Measurements from ENCODE around the gene ADAD2.

The ADAD2 gene

DNA sequence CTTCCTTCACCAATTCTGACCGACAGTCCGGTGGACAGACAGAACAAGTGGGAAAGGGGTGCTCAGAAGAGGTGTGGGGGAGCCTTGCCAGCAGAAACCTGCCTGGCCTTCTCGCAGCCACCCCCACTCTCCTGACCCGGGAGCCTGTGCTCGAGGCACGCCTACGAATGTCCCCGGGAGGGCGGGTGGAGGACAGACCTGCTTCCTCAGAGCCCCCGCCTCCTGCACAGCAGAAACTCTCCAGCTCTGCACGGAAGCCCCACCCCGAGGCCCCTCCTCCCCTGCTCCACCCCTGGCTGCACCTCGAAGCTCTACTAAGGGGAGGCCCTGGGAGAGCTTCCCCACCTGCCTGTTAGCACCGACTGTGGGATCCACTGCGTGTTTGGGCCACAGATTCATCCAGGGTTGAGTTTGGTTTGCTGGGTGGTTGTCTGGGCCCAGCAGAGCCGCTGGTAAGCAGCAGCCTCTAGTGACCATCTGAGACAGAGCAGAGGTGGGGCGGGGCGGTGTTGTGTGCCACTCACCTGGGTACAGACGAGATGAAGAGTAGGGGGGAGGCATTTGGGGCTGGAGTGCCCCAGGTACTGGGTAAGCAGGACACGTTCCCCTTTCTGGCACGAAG is 10.3 kb upstream of the ADAD2 start:
- no peaks in the 10 kb centered on the region for H3K36me3 ChIP-seq (ENCODE audit: insufficient read depth)
- H3K4me2 ChIP-seq: no peak overlapping the region
- H3K27ac ChIP-seq: no peak overlapping the region
- no peak overlapping the region for H3K4me3 ChIP-seq (IDR thresholded peaks at IDR 0.05; ENCODE audit: insufficient read depth, low read depth, low read length)
- no peak overlapping the region for H3K9ac ChIP-seq
- peaks cover 8% of the 10 kb centered on the region; the same call in 1 of the 2 replicates for H3K79me2 ChIP-seq (ENCODE audit: insufficient read depth, low read depth)
- TF ChIP-seq, protein P1, sequence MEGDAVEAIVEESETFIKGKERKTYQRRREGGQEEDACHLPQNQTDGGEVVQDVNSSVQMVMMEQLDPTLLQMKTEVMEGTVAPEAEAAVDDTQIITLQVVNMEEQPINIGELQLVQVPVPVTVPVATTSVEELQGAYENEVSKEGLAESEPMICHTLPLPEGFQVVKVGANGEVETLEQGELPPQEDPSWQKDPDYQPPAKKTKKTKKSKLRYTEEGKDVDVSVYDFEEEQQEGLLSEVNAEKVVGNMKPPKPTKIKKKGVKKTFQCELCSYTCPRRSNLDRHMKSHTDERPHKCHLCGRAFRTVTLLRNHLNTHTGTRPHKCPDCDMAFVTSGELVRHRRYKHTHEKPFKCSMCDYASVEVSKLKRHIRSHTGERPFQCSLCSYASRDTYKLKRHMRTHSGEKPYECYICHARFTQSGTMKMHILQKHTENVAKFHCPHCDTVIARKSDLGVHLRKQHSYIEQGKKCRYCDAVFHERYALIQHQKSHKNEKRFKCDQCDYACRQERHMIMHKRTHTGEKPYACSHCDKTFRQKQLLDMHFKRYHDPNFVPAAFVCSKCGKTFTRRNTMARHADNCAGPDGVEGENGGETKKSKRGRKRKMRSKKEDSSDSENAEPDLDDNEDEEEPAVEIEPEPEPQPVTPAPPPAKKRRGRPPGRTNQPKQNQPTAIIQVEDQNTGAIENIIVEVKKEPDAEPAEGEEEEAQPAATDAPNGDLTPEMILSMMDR (conservative IDR thresholded peaks at IDR 0.05; ENCODE audit: low read depth, low read length): no peak
- no peak overlapping the region for H2AFZ ChIP-seq (ENCODE audit: low read depth)
- peaks cover 5% of the 10 kb centered on the region for H3K4me1 ChIP-seq (ENCODE audit: low read depth, poor library complexity, severe bottlenecking)
- no peaks in the 10 kb centered on the region for H4K20me1 ChIP-seq (ENCODE audit: insufficient read depth)
- H3K27me3 ChIP-seq (ENCODE audit: insufficient read depth, low read depth): no peaks in the 10 kb centered on the region

DNA sequence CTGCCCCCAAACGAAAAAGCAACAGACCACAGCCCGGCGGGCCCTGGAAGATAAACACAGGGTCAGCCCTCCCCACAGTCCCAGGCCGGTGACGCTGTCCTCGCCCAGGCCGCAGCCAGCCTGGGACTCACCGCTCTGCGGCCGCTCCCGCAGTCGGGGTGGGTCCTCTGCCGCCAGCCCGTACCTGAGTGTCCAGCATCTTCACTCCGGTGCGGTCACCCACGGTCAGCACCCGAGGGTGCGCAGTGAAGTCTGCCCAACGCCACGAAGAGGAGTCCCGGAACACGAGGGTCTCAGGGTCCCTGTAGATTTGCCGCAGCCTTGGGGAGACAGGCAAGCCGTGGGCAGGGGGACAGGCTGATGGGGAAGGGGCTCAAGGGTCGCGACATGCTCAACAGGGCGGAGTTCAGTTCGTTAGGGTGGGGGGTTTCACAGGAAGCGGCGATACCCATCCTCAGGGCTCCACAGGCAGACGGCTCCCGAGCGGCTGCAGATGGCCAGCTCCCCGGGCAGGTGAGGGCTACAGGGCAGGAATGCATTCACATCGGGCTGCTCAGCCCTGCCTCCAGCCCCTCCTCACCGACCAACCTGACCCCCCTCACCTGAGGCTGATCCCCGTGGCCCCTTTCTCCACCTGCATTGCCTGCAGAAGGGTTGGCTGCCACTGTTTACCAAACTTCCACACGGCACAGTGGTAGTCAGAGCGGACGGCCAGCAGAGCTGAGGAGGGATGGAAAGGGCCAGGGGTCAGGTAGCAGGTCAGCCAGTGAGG is 9.6 kb upstream of the ADAD2 start:
- H3K36me3 ChIP-seq (ENCODE audit: insufficient read depth): no peaks in the 10 kb centered on the region

DNA sequence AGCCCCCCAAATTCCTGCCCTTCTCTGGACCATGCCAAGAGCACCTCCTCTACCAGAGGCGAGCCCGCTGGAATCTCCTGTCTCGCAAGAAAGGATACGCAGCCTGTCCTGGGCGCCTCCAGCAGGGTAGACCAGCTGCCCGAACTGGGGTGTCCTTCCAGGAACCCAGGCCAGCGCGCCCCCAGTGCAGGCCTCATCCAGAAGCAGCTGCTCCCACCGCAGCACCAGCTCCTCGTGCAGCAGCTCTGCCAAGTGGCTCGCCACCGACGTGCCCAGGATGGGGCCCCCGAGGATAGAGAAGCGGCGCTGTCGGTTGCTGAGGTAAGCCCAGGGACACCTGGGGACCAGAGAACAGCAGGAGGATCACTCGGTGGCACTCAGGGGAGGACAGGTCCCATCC is 8.9 kb upstream of the ADAD2 start:
- no peaks in the 10 kb centered on the region for H3K27me3 ChIP-seq (ENCODE audit: insufficient read depth, low read depth)
- H3K9ac ChIP-seq: no peak overlapping the region
- peaks cover 19% of the 10 kb centered on the region for H3K79me2 ChIP-seq (ENCODE audit: insufficient read depth, low read depth)
- no peaks in the 10 kb centered on the region for H3K36me3 ChIP-seq (ENCODE audit: insufficient read depth)
- peaks cover 7% of the 10 kb centered on the region for H3K4me1 ChIP-seq (ENCODE audit: low read depth, poor library complexity, severe bottlenecking)
- no peak overlapping the region for H2AFZ ChIP-seq (ENCODE audit: low read depth)
- TF ChIP-seq, protein P1 (conservative IDR thresholded peaks at IDR 0.05; ENCODE audit: low read depth, low read length): no peak
- H3K4me2 ChIP-seq: no peak overlapping the region
- H3K4me3 ChIP-seq (IDR thresholded peaks at IDR 0.05; ENCODE audit: insufficient read depth, low read depth, low read length): no peak overlapping the region
- no peak overlapping the region for H3K27ac ChIP-seq
- H4K20me1 ChIP-seq (ENCODE audit: insufficient read depth): no peaks in the 10 kb centered on the region

More for the DNA sequence above, 9.6 kb upstream of the ADAD2 start:
- H3K79me2 ChIP-seq (ENCODE audit: insufficient read depth, low read depth): peaks cover 15% of the 10 kb centered on the region
- H3K27me3 ChIP-seq (ENCODE audit: insufficient read depth, low read depth): no peaks in the 10 kb centered on the region
- H3K4me1 ChIP-seq (ENCODE audit: low read depth, poor library complexity, severe bottlenecking): peaks cover 5% of the 10 kb centered on the region
- no peak overlapping the region for H3K4me3 ChIP-seq (IDR thresholded peaks at IDR 0.05; ENCODE audit: insufficient read depth, low read depth, low read length)
- TF ChIP-seq, protein P1 (conservative IDR thresholded peaks at IDR 0.05; ENCODE audit: low read depth, low read length): no peak
- H4K20me1 ChIP-seq (ENCODE audit: insufficient read depth): no peaks in the 10 kb centered on the region
- H3K9ac ChIP-seq: no peak overlapping the region
- no peak overlapping the region for H3K4me2 ChIP-seq
- no peak overlapping the region for H3K27ac ChIP-seq
- no peak overlapping the region for H2AFZ ChIP-seq (ENCODE audit: low read depth)

DNA sequence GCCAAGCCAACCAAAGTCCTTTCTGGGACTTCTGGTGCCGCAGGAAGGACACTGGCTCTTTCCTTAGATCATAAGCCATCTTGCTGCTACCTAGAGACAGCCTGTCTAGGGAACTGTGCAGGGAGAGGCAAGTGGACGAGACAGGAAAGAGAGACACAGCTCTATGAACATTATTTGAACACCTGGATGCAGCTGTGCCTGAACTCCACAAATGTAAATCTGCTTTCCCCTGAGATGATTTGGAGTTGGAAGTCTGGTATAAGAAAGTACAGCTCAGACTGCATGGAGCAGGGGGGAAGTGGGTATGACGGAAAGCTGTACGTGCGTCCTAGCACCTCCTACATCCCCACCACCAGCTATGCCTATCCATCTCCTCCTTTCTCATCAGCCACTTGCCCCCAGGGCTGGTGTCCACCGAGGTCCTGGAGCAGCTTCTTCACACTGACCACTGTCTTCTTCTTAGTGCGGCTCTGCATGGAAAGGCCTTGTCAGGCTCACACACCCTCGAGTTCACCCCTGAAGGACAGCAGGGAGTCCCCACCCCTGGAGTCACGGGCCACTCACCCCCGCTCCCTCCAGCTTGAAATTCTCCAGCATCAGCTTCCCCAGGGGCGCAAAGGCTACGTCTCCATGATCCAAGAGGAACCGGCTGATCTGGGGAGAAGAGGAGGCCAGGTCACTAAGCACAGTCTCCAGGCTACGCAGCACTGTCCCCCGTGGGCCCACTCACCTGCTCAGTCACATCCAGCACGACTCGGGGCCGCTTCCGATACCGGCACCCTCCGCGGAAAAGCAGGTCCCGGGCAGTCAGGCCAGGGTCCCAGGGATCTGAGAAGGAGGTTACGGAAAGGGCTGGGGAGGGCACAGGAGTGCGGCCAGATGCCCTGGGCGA is 8.0 kb upstream of the ADAD2 start:
- no peaks in the 10 kb centered on the region for H4K20me1 ChIP-seq (ENCODE audit: insufficient read depth)
- peaks cover 19% of the 10 kb centered on the region for H3K79me2 ChIP-seq (ENCODE audit: insufficient read depth, low read depth)
- peaks cover 8% of the 10 kb centered on the region for H3K4me1 ChIP-seq (ENCODE audit: low read depth, poor library complexity, severe bottlenecking)
- H3K4me3 ChIP-seq (IDR thresholded peaks at IDR 0.05; ENCODE audit: insufficient read depth, low read depth, low read length): no peak overlapping the region
- no peaks in the 10 kb centered on the region for H3K36me3 ChIP-seq (ENCODE audit: insufficient read depth)
- no peaks in the 10 kb centered on the region for H3K27me3 ChIP-seq (ENCODE audit: insufficient read depth, low read depth)
- H2AFZ ChIP-seq (ENCODE audit: low read depth): no peak overlapping the region
- no peak overlapping the region for H3K27ac ChIP-seq
- H3K9ac ChIP-seq: no peak overlapping the region
- TF ChIP-seq, protein P1 (conservative IDR thresholded peaks at IDR 0.05; ENCODE audit: low read depth, low read length): no peak
- no peak overlapping the region for H3K4me2 ChIP-seq
